ENCODE data around the gene DYRK1A.

The DYRK1A gene

GRCh38 chr21:37550618-37551330 is 184.2 kb downstream of the DYRK1A start:
- DNase-seq (ENCODE audit: low read depth) = no peak

- DNase-seq (ENCODE audit: low read depth) = peak; percentile 53
These were observed 184.9 kb downstream of the DYRK1A start for GRCh38 chr21:37551331-37551992.

GRCh38 chr21:37551993-37552355 is 185.4 kb downstream of the DYRK1A start:
- DNase-seq (ENCODE audit: low read depth) = no peak

- DNase-seq (ENCODE audit: low read depth) = no peak
These were observed 186.0 kb downstream of the DYRK1A start for GRCh38 chr21:37552496-37553029.

GRCh38 chr21:37553078-37553481 is 186.5 kb downstream of the DYRK1A start:
- DNase-seq (ENCODE audit: low read depth) = no peak

- no peak for DNase-seq (ENCODE audit: low read depth)
These were observed 188.2 kb downstream of the DYRK1A start for GRCh38 chr21:37554661-37555379.

GRCh38 chr21:37555672-37556261 is 189.2 kb downstream of the DYRK1A start:
- no peak for DNase-seq (ENCODE audit: low read depth)

- no peak for DNase-seq (ENCODE audit: low read depth)
These were observed 190.8 kb downstream of the DYRK1A start for GRCh38 chr21:37557261-37557950.

- DNase-seq (ENCODE audit: low read depth) = no peak
These were observed 192.2 kb downstream of the DYRK1A start for GRCh38 chr21:37558676-37559211.

GRCh38 chr21:37560385-37560784 is 193.8 kb downstream of the DYRK1A start:
- no peak for DNase-seq (ENCODE audit: low read depth)

GRCh38 chr21:37561506-37561905 is 194.9 kb downstream of the DYRK1A start:
- no peak for DNase-seq (ENCODE audit: low read depth)

- no peak for DNase-seq (ENCODE audit: low read depth)
These were observed 195.7 kb downstream of the DYRK1A start for GRCh38 chr21:37561941-37562919.

GRCh38 chr21:37562920-37563640 is 196.5 kb downstream of the DYRK1A start:
- DNase-seq (ENCODE audit: low read depth) = no peak

GRCh38 chr21:37563641-37564340 is 197.2 kb downstream of the DYRK1A start:
- DNase-seq (ENCODE audit: low read depth) = peak; percentile 95

GRCh38 chr21:37564341-37564923 is 197.9 kb downstream of the DYRK1A start:
- DNase-seq (ENCODE audit: low read depth) = peak; percentile 99

- peak; percentile 21 for DNase-seq (ENCODE audit: low read depth)
These were observed 198.5 kb downstream of the DYRK1A start for GRCh38 chr21:37564924-37565529.

GRCh38 chr21:37565530-37566223 is 199.1 kb downstream of the DYRK1A start:
- peak; percentile 22 for DNase-seq (ENCODE audit: low read depth)

Data from iris pigment epithelial cell (primary cell).